Measurements from ENCODE around the gene KRTAP8-1. TPM values are rescaled to one million over a fixed set of nuclear protein-coding genes. Genes with fewer than 3 reads are reported as not detected.

KRTAP8-1 gene
- total RNA-seq, 1 experiment from 2014 or later, result not detected

DNA sequence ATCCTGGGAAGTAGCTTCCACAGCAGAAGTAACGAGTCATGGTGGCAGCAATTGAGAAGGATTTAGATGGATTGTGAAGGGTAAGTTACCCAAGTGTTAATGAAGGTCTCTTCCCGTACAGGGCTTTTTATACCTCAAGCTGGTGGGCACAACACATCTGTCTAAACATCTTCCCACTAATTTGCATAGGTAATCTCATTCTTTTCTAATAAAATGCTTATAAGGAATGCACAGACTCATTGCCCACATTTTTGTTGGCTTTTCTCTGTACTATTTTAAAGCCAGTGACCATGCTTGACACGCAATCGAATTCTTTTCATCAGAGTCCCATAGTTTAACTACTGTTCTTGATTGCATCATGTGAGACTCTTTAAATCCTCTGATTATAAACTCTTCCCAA is 16.6 kb upstream of the KRTAP8-1 start, which contains the start of gene KRTAP7-1:
KRTAP7-1 (minus strand) TSS at position 101 of the 400 bp plus-strand sequence; CDS start at position 40, 61 bp downstream.
- no peak for TF ChIP-seq ZBTB43 (CRISPR knock-in tag; IDR thresholded peaks at IDR 0.05)
- TF ChIP-seq MYBL2 (CRISPR knock-in tag; IDR thresholded peaks at IDR 0.05), result no peak
- no peak for TF ChIP-seq USF1 (CRISPR knock-in tag; IDR thresholded peaks at IDR 0.05)
- TF ChIP-seq, protein P1, sequence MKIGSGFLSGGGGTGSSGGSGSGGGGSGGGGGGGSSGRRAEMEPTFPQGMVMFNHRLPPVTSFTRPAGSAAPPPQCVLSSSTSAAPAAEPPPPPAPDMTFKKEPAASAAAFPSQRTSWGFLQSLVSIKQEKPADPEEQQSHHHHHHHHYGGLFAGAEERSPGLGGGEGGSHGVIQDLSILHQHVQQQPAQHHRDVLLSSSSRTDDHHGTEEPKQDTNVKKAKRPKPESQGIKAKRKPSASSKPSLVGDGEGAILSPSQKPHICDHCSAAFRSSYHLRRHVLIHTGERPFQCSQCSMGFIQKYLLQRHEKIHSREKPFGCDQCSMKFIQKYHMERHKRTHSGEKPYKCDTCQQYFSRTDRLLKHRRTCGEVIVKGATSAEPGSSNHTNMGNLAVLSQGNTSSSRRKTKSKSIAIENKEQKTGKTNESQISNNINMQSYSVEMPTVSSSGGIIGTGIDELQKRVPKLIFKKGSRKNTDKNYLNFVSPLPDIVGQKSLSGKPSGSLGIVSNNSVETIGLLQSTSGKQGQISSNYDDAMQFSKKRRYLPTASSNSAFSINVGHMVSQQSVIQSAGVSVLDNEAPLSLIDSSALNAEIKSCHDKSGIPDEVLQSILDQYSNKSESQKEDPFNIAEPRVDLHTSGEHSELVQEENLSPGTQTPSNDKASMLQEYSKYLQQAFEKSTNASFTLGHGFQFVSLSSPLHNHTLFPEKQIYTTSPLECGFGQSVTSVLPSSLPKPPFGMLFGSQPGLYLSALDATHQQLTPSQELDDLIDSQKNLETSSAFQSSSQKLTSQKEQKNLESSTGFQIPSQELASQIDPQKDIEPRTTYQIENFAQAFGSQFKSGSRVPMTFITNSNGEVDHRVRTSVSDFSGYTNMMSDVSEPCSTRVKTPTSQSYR (CRISPR knock-in tag; IDR thresholded peaks at IDR 0.05), result no peak
- no peak for TF ChIP-seq ATF1 (CRISPR knock-in tag; IDR thresholded peaks at IDR 0.05)
- TF ChIP-seq, protein P2, sequence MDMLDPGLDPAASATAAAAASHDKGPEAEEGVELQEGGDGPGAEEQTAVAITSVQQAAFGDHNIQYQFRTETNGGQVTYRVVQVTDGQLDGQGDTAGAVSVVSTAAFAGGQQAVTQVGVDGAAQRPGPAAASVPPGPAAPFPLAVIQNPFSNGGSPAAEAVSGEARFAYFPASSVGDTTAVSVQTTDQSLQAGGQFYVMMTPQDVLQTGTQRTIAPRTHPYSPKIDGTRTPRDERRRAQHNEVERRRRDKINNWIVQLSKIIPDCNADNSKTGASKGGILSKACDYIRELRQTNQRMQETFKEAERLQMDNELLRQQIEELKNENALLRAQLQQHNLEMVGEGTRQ (CRISPR knock-in tag; IDR thresholded peaks at IDR 0.05), result no peak
- TF ChIP-seq ZNF232 (CRISPR knock-in tag; IDR thresholded peaks at IDR 0.05), result no peak
- TF ChIP-seq, protein P3, sequence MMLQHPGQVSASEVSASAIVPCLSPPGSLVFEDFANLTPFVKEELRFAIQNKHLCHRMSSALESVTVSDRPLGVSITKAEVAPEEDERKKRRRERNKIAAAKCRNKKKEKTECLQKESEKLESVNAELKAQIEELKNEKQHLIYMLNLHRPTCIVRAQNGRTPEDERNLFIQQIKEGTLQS (CRISPR knock-in tag; conservative IDR thresholded peaks at IDR 0.05), result no peak
- no peak for TF ChIP-seq NR1H2 (CRISPR knock-in tag; IDR thresholded peaks at IDR 0.05)
- TF ChIP-seq IRF2 (CRISPR knock-in tag; IDR thresholded peaks at IDR 0.05; ENCODE audit: borderline replicate concordance, low read depth), result no peak
- no peak for TF ChIP-seq ZNF416 (CRISPR knock-in tag; IDR thresholded peaks at IDR 0.05)
- TF ChIP-seq, protein P4, sequence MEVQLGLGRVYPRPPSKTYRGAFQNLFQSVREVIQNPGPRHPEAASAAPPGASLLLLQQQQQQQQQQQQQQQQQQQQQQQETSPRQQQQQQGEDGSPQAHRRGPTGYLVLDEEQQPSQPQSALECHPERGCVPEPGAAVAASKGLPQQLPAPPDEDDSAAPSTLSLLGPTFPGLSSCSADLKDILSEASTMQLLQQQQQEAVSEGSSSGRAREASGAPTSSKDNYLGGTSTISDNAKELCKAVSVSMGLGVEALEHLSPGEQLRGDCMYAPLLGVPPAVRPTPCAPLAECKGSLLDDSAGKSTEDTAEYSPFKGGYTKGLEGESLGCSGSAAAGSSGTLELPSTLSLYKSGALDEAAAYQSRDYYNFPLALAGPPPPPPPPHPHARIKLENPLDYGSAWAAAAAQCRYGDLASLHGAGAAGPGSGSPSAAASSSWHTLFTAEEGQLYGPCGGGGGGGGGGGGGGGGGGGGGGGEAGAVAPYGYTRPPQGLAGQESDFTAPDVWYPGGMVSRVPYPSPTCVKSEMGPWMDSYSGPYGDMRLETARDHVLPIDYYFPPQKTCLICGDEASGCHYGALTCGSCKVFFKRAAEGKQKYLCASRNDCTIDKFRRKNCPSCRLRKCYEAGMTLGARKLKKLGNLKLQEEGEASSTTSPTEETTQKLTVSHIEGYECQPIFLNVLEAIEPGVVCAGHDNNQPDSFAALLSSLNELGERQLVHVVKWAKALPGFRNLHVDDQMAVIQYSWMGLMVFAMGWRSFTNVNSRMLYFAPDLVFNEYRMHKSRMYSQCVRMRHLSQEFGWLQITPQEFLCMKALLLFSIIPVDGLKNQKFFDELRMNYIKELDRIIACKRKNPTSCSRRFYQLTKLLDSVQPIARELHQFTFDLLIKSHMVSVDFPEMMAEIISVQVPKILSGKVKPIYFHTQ (CRISPR knock-in tag; IDR thresholded peaks at IDR 0.05), result no peak
- TF ChIP-seq, protein P5, sequence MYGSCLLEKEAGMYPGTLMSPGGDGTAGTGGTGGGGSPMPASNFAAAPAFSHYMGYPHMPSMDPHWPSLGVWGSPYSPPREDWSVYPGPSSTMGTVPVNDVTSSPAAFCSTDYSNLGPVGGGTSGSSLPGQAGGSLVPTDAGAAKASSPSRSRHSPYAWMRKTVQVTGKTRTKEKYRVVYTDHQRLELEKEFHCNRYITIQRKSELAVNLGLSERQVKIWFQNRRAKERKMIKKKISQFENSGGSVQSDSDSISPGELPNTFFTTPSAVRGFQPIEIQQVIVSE (CRISPR knock-in tag; IDR thresholded peaks at IDR 0.05; ENCODE audit: borderline replicate concordance), result no peak
- no peak for TF ChIP-seq ZNF138 (CRISPR knock-in tag; conservative IDR thresholded peaks at IDR 0.05)
- Mint-ChIP-seq H3K36me3 (no peaks in the 10 kb centered on the region), H3K4me3 (no peak within 1 kb of the TSS), H3K27me3 (ENCODE audit: low read depth) (no peaks in the 10 kb centered on the region), H3K4me1 (no peaks in the 10 kb centered on the region), H3K27ac (no peak within 1 kb of the TSS), H3K9me3 (peaks cover 3% of the 10 kb centered on the region; the same call in 1 of the 2 replicates)
- ATAC-seq (no peak), DNase-seq (ENCODE audit: low spot score) (no peak)
- ChIA-PET CTCF (interaction anchor here (0.9 kb wide), 1 partner anchor 10 kb away, joined by 3 read pairs; no protein-coding TSS in a partner anchor), POLR2A (no interaction called here)

Measured in WTC11 (cell line).